Endothelial cell of umbilical vein (primary cell): Measurements from ENCODE around the gene GTF2F1. TPM values are rescaled to one million over a fixed set of nuclear protein-coding genes. Genes with fewer than 3 reads are reported as not detected.

Experiments
- BruUV-seq: library from RNA; stranded (reverse); fragments of 400-500 nt; replicated peaks from 2 replicates; lab custom pipeline; 2021; lab: Mats Ljungman, UMichigan
- CTCF ChIA-PET: fragments of 300-600, 350-600 bp; sonication (Branson Sonifier 250); formaldehyde crosslinking; loops from one replicate; lab custom pipeline; 2021; ENCODE audit warnings: antibody characterized with exemption, inconsistent platforms; lab: Charles Lee
- POLR2A ChIA-PET: fragments of 300-600, 350-600 bp; sonication (Branson Sonifier 250); formaldehyde crosslinking; loops from one replicate; lab custom pipeline; 2021; ENCODE audit warnings: antibody characterized with exemption, inconsistent platforms; lab: Charles Lee
- DNase-seq: peaks from one replicate; pipeline ENCODE4 v3.0.0-alpha.2; 2011; ENCODE audit warnings: low read depth, low spot score
- FAIRE-seq: peaks from 2 replicates; lab custom pipeline; 2011; peaks lifted over from hg19 to GRCh38; lab: Jason Lieb, UNC
- H2AFZ ChIP-seq: 2 replicates; pipeline ENCODE4 v1.6.0; 2012; ENCODE audit warnings: low read depth, low read length, control low read depth, inconsistent platforms
- H3K27ac ChIP-seq: 2 replicates; pipeline ENCODE4 v1.5.1; 2011; ENCODE audit warnings: low read depth, mild to moderate bottlenecking, control low read depth, low read length, moderate library complexity; ENCODE audit not compliant: insufficient read depth
- H3K27me3 ChIP-seq, 2 experiments: 2 replicates each; pipeline versions ENCODE4 v1.6.0 to v1.6.1; 2011; ENCODE audit warnings: low read length in 2 of 2, mixed read lengths in 1 of 2; ENCODE audit not compliant: control insufficient read depth in 2 of 2, insufficient read depth in 2 of 2
- H3K36me3 ChIP-seq, 2 experiments: 2 replicates in 1 of 2; 3 replicates in 1 of 2; pipeline ENCODE4 v1.5.1; 2011; ENCODE audit warnings: low read length in 2 of 2, mild to moderate bottlenecking in 1 of 2, moderate library complexity in 1 of 2; ENCODE audit not compliant: control insufficient read depth in 2 of 2, insufficient read depth in 2 of 2; ENCODE audit errors: extremely low read depth in 1 of 2
- H3K4me1 ChIP-seq: 3 replicates; pipeline ENCODE4 v1.5.1; 2011; ENCODE audit warnings: mild to moderate bottlenecking, low read length; ENCODE audit not compliant: control insufficient read depth, insufficient read depth; ENCODE audit errors: extremely low read depth
- H3K4me2 ChIP-seq: 2 replicates; pipeline ENCODE4 v1.6.1; 2011; ENCODE audit warnings: low read length, control low read depth, mixed read lengths; ENCODE audit not compliant: insufficient read depth
- H3K4me3 ChIP-seq, 3 experiments: fragments of 200-600 bp in 1 of 3; sonication (generic), shearing (Covaris generic) in 1 of 3; replicated peaks in 1 of 3; 2 replicates each; pipeline ENCODE4 v1.5.1; 2011 to 2016; ENCODE audit warnings: control low read depth in 3 of 3, low read length in 3 of 3, mild to moderate bottlenecking in 2 of 3, inconsistent platforms in 1 of 3, low read depth in 1 of 3, moderate library complexity in 1 of 3; ENCODE audit not compliant: insufficient read depth in 1 of 3
- H3K79me2 ChIP-seq: 2 replicates; pipeline ENCODE4 v1.6.0; 2012; ENCODE audit warnings: low read length, inconsistent platforms; ENCODE audit not compliant: control insufficient read depth, insufficient read depth
- H3K9ac ChIP-seq: replicated peaks from 2 replicates; pipeline ENCODE3; 2011; ENCODE audit warnings: low read length, control low read depth; ENCODE audit not compliant: insufficient read depth; ENCODE audit errors: extremely low read depth
- H3K9me1 ChIP-seq: replicated peaks from 3 replicates; pipeline ENCODE4 v1.6.0; 2011; ENCODE audit warnings: mild to moderate bottlenecking, low read length; ENCODE audit not compliant: control insufficient read depth, insufficient read depth; ENCODE audit errors: extremely low read depth
- H3K9me3 ChIP-seq: replicated peaks from 2 replicates; pipeline ENCODE4 v1.5.1; 2012; ENCODE audit warnings: low read length, inconsistent platforms; ENCODE audit not compliant: control insufficient read depth, insufficient read depth
- H4K20me1 ChIP-seq: replicated peaks from 2 replicates; pipeline ENCODE3; 2011; ENCODE audit warnings: mild to moderate bottlenecking, low read length; ENCODE audit not compliant: control insufficient read depth, insufficient read depth; ENCODE audit errors: extremely low read depth
- CTCF ChIP-seq, 2 donors: IDR thresholded peaks; 1 replicate in 1 of 2; 2 replicates in 1 of 2; pipeline ENCODE4 v1.5.1; 2011; ENCODE audit warnings: low read length in 2 of 2, mild to moderate bottlenecking in 2 of 2, moderate library complexity in 2 of 2, control low read depth in 1 of 2, inconsistent platforms in 1 of 2, low read depth in 1 of 2; ENCODE audit not compliant: insufficient read depth in 1 of 2; ENCODE audit errors: extremely low read depth in 1 of 2
- EZH2 ChIP-seq: IDR thresholded peaks from 2 replicates; pipeline ENCODE4 v1.6.1; 2012; ENCODE audit warnings: borderline replicate concordance, low read depth, mild to moderate bottlenecking, moderate library complexity, low read length, inconsistent platforms; ENCODE audit not compliant: severe bottlenecking
- FOS ChIP-seq: IDR thresholded peaks from 2 replicates; pipeline ENCODE4 v1.6.1; 2011; ENCODE audit warnings: mild to moderate bottlenecking, low read length, moderate library complexity, borderline replicate concordance; ENCODE audit not compliant: insufficient read depth
- GATA2 ChIP-seq: IDR thresholded peaks from 2 replicates; pipeline ENCODE4 v1.7.0; 2011; ENCODE audit warnings: low read depth, mild to moderate bottlenecking, moderate library complexity, mixed read lengths, low read length; ENCODE audit not compliant: insufficient read length, insufficient read depth
- JUN ChIP-seq: IDR thresholded peaks from 2 replicates; pipeline ENCODE4 v1.6.1; 2011; ENCODE audit warnings: borderline replicate concordance, low read depth; ENCODE audit not compliant: insufficient read length, insufficient read depth
- MAX ChIP-seq: IDR thresholded peaks from 2 replicates; pipeline ENCODE4 v1.6.1; 2011; ENCODE audit not compliant: insufficient read depth, insufficient read length
- MYC ChIP-seq: IDR thresholded peaks from one replicate; pipeline ENCODE4 v1.6.1; 2011; ENCODE audit warnings: mild to moderate bottlenecking, low read depth, low read length
- POLR2A ChIP-seq: IDR thresholded peaks from 2 replicates; pipeline ENCODE4 v1.6.1; 2012; ENCODE audit warnings: low read depth, mild to moderate bottlenecking, control low read depth, low read length
- POLR2AphosphoS5 ChIP-seq: IDR thresholded peaks from 2 replicates; pipeline ENCODE4 v1.6.1; 2012; ENCODE audit warnings: low read depth, mild to moderate bottlenecking, control low read depth, low read length, moderate library complexity; ENCODE audit not compliant: insufficient read depth
- dilution Hi-C: fragments of 300-500 bp; cut with MboI; formaldehyde crosslinking; loops from one replicate; pipeline ENCODE4 v1.15.0; 2019; ENCODE audit warnings: low sequenced_read_pairs; ENCODE audit not compliant: extremely low pct_ligation_motif_present
- intact Hi-C: fragments of 100-400 bp; cut with micrococcal nuclease; formaldehyde crosslinking; loops from one replicate; pipeline ENCODE4 v1.10.0; 2022
- polyA plus RNA-seq, 4 experiments: library from polyadenylated mRNA; depleted of rRNA in 3 of 4; stranded (reverse) in 3 of 4; unstranded in 1 of 4; fragments of >200 nt; gene quantifications; 2 replicates each; pipeline versions ENCODE4 v1.2.1 to v1.2.3, GENCODE V29; 2011 to 2012; ENCODE audit warnings: missing spikeins in 1 of 4
- total RNA-seq: library from RNA; stranded (reverse); gene quantifications from 2 replicates; pipeline ENCODE4 v1.2.3, GENCODE V29; 2021

GTF2F1 gene
- total and polyA plus RNA-seq, 2 donors (not counting 3 experiments of a cell fraction or from before 2014, with no cell fraction given), result 44.8 to 56.4 TPM

- H3K27ac ChIP-seq, result no peak within 1 kb of the TSS
- FAIRE-seq (no peak), DNase-seq (no peak)
- TF ChIP-seq POLR2AphosphoS5 (no peak), GATA2 (no peak), POLR2A (no peak), JUN (no peak), EZH2 (no peak), MAX (no peak), CTCF (IDR thresholded peaks at IDR 0.05; ENCODE audit: extremely low read depth in 1 of 2, insufficient read depth in 1 of 2, low read depth in 1 of 2, low read length in 2 of 2) (no peak), FOS (no peak), MYC (no peak)
- POLR2A ChIA-PET, result no interaction called here
- H3K4me3 ChIP-seq, result no peak within 1 kb of the TSS
- no peaks in the 10 kb centered on the region for H3K9me3 ChIP-seq
- no peak within 1 kb of the TSS for H2AFZ ChIP-seq
- H3K27me3 ChIP-seq, result no peaks in the 10 kb centered on the region
- H3K9ac ChIP-seq, result no peak within 1 kb of the TSS
- H3K4me2 ChIP-seq, result no peak within 1 kb of the TSS
- dilution Hi-C loops, result no loop called here
- no TSS peak for BruUV-seq
- no peaks in the 10 kb centered on the region for H4K20me1 ChIP-seq
- H3K9me1 ChIP-seq, result no peaks in the 10 kb centered on the region
- intact Hi-C loops, result no loop called here
- CTCF ChIA-PET, result no interaction called here
- no peaks in the 10 kb centered on the region for H3K79me2 ChIP-seq
- peaks cover 2% of the 10 kb centered on the region for H3K4me1 ChIP-seq
- peaks cover 0 to 12% of the 10 kb centered on the region in 2 experiments for H3K36me3 ChIP-seq
These were observed 17.5 kb downstream of the GTF2F1 start, which contains the start of gene PSPN for GRCh38 chr19:6375411-6376010. Gene PSPN, minus strand, starts transcription at chr19:6375933. Its CDS starts 84 bp downstream, at chr19:6375849.
